ENCODE measurements around the gene RAVER1.
"Not testable (repeated sequence)": the region's sequence is repeated elsewhere in the genome, so short reads cannot be mapped to it uniquely, and the experiment has no call there.

The RAVER1 gene

GRCh38 chr19:10291554-10292205 is 41.6 kb downstream of the RAVER1 start:
- DNase-seq, result no peak

GRCh38 chr19:10290876-10291553 is 42.3 kb downstream of the RAVER1 start:
- peak in 21 of 56 donors; percentile 4 to 46 (median 24) for DNase-seq

GRCh38 chr19:10290357-10290875 is 42.9 kb downstream of the RAVER1 start:
- peak in 2 of 56 donors; percentile 4 to 28 for DNase-seq

- peak in 26 of 56 donors; percentile 5 to 71 (median 38) for DNase-seq
Observed at GRCh38 chr19:10289836-10290356, 43.4 kb downstream of the RAVER1 start, which contains the start of gene ICAM5. Gene ICAM5 (plus strand): TSS chr19:10289952. CDS start chr19:10290044, 92 bp downstream.

GRCh38 chr19:10289167-10289835 is 44.0 kb downstream of the RAVER1 start:
- peak in 28 of 56 donors; percentile 14 to 81 (median 37) for DNase-seq

GRCh38 chr19:10288662-10289166 is 44.6 kb downstream of the RAVER1 start:
- DNase-seq, result peak in 11 of 56 donors; percentile 6 to 59 (median 28)

GRCh38 chr19:10286803-10287737 is 46.3 kb downstream of the RAVER1 start, which contains the start of gene ICAM4:
Gene ICAM4 (plus strand): TSS chr19:10286955. CDS start chr19:10287013, 58 bp downstream.
- no peak for DNase-seq

- no peak for DNase-seq
Observed at GRCh38 chr19:10285393-10285792, 47.9 kb downstream of the RAVER1 start.

- DNase-seq, result no peak
Observed at GRCh38 chr19:10284960-10285278, 48.4 kb downstream of the RAVER1 start.

GRCh38 chr19:10284065-10284959 is 49.0 kb downstream of the RAVER1 start:
- no peak for DNase-seq

- DNase-seq, result no peak
Observed at GRCh38 chr19:10283301-10284064, 49.8 kb downstream of the RAVER1 start.

- not testable (repeated sequence) for DNase-seq
Observed at GRCh38 chr19:10282043-10282442, 51.3 kb downstream of the RAVER1 start.

- DNase-seq, result no peak
Observed at GRCh38 chr19:10279737-10280442, 53.4 kb downstream of the RAVER1 start.

GRCh38 chr19:10278935-10279334 is 54.4 kb downstream of the RAVER1 start:
- no peak for DNase-seq

- DNase-seq, result no peak
Observed at GRCh38 chr19:10277795-10278589, 55.3 kb downstream of the RAVER1 start.

GRCh38 chr19:10274589-10274988 is 58.7 kb downstream of the RAVER1 start:
- no peak for DNase-seq

- DNase-seq, result peak in 1 of 56 donors; percentile 17
Observed at GRCh38 chr19:10271543-10272086, 61.7 kb downstream of the RAVER1 start.

All from amygdala (tissue), 56 donors.